Endothelial cell (in vitro differentiated cells): Measurements from ENCODE around the gene CUL4B. TPM values are rescaled to one million over a fixed set of nuclear protein-coding genes. Genes with fewer than 3 reads are reported as not detected.

ENCODE experiments used
- DNase-seq: peaks from one replicate; pipeline ENCODE4 v3.0.0; 2021; ENCODE audit warnings: low spot score
- H3K27ac Mint-ChIP-seq: one replicate; pipeline ENCODE4 v1.8.0; 2021; ENCODE audit warnings: mixed read lengths, inconsistent platforms; ENCODE audit not compliant: unreplicated experiment
- H3K27me3 Mint-ChIP-seq: one replicate; pipeline ENCODE4 v1.8.0; 2021; ENCODE audit warnings: mild to moderate bottlenecking, moderate library complexity, mixed read lengths, inconsistent platforms; ENCODE audit not compliant: unreplicated experiment
- H3K36me3 Mint-ChIP-seq: one replicate; pipeline ENCODE4 v1.8.0; 2021; ENCODE audit warnings: mild to moderate bottlenecking, low read depth, mixed read lengths, inconsistent platforms; ENCODE audit not compliant: unreplicated experiment
- H3K4me1 Mint-ChIP-seq: one replicate; pipeline ENCODE4 v1.8.0; 2021; ENCODE audit warnings: mild to moderate bottlenecking, mixed read lengths, inconsistent platforms; ENCODE audit not compliant: unreplicated experiment
- H3K4me3 Mint-ChIP-seq: one replicate; pipeline ENCODE4 v1.8.0; 2021; ENCODE audit warnings: mild to moderate bottlenecking, mixed read lengths, inconsistent platforms; ENCODE audit not compliant: unreplicated experiment
- H3K9me3 Mint-ChIP-seq: one replicate; pipeline ENCODE4 v1.8.0; 2021; ENCODE audit warnings: mixed read lengths, inconsistent platforms; ENCODE audit not compliant: unreplicated experiment
- total RNA-seq: library from RNA; stranded (reverse); fragmentation: NEBNext Ultra II Directional; extraction: Animal tissue kit (Norgen Biotek cat#: 25700); gene quantifications from one replicate; pipeline ENCODE4 v1.2.1, GENCODE V29; 2021; ENCODE audit not compliant: unreplicated experiment
- TF ChIP-seq, protein P1 (sequence below): fragments of 200-600 bp; sonication (generic); IDR thresholded peaks from one replicate; pipeline ENCODE4 v1.5.0; 2021; ENCODE audit warnings: antibody characterized with exemption; ENCODE audit not compliant: unreplicated experiment

CUL4B gene
- total RNA-seq, 1 donor from 2014 or later: 44.3 TPM

DNA sequence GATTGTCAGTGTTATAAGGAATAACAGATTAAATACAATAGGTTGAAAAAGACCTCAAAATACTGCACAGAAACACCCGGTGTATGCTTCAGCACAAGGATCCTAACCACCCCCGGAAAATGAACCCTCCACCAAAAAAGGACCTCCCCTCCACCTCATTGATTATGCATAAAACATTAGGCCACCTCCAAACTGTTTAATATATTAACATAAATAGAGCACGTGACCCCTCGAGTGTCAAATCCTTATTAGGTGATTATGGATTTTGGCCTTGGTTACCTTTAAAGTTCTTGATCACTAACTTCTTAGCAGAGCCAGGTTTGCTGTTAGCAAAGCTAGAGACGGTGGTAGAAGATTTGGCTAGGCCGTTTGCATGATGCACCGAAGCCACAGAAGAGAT is 958 bp downstream of the CUL4B start:
- no peak for DNase-seq
- Mint-ChIP-seq H3K27ac (peak overlapping the region; percentile 61), H3K9me3 (no peaks in the 10 kb centered on the region), H3K4me1 (peaks cover 15% of the 10 kb centered on the region), H3K36me3 (no peaks in the 10 kb centered on the region), H3K27me3 (peaks cover 8% of the 10 kb centered on the region), H3K4me3 (peak overlapping the region; percentile 95)
- TF ChIP-seq, protein P1, sequence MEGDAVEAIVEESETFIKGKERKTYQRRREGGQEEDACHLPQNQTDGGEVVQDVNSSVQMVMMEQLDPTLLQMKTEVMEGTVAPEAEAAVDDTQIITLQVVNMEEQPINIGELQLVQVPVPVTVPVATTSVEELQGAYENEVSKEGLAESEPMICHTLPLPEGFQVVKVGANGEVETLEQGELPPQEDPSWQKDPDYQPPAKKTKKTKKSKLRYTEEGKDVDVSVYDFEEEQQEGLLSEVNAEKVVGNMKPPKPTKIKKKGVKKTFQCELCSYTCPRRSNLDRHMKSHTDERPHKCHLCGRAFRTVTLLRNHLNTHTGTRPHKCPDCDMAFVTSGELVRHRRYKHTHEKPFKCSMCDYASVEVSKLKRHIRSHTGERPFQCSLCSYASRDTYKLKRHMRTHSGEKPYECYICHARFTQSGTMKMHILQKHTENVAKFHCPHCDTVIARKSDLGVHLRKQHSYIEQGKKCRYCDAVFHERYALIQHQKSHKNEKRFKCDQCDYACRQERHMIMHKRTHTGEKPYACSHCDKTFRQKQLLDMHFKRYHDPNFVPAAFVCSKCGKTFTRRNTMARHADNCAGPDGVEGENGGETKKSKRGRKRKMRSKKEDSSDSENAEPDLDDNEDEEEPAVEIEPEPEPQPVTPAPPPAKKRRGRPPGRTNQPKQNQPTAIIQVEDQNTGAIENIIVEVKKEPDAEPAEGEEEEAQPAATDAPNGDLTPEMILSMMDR: no peak

DNA sequence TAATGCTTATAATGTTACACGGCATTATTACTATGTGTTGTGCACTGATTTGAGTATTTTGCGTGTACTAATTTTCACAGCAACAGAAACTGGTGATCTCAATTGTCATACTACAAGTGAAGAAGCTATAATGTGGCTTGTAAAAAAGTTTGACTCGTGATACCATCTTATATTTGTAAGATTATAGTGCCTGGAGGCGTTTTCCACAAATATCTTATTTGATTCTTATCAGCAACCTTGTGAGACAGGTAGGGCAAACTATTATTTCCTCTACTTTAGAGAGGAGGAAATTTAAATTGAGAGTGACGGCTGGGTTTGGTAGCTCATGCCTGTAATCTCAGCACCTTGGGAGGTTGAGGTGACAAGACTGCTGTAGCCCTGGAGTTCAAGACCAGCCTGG is 4.5 kb downstream of the CUL4B start:
- no peaks in the 10 kb centered on the region for H3K36me3 Mint-ChIP-seq
- no peaks in the 10 kb centered on the region for H3K9me3 Mint-ChIP-seq
- peaks cover 2% of the 10 kb centered on the region for H3K27me3 Mint-ChIP-seq
- TF ChIP-seq, protein P1: no peak
- H3K27ac Mint-ChIP-seq: no peak overlapping the region
- no peak for DNase-seq
- no peak overlapping the region for H3K4me3 Mint-ChIP-seq
- peaks cover 3% of the 10 kb centered on the region for H3K4me1 Mint-ChIP-seq

DNA sequence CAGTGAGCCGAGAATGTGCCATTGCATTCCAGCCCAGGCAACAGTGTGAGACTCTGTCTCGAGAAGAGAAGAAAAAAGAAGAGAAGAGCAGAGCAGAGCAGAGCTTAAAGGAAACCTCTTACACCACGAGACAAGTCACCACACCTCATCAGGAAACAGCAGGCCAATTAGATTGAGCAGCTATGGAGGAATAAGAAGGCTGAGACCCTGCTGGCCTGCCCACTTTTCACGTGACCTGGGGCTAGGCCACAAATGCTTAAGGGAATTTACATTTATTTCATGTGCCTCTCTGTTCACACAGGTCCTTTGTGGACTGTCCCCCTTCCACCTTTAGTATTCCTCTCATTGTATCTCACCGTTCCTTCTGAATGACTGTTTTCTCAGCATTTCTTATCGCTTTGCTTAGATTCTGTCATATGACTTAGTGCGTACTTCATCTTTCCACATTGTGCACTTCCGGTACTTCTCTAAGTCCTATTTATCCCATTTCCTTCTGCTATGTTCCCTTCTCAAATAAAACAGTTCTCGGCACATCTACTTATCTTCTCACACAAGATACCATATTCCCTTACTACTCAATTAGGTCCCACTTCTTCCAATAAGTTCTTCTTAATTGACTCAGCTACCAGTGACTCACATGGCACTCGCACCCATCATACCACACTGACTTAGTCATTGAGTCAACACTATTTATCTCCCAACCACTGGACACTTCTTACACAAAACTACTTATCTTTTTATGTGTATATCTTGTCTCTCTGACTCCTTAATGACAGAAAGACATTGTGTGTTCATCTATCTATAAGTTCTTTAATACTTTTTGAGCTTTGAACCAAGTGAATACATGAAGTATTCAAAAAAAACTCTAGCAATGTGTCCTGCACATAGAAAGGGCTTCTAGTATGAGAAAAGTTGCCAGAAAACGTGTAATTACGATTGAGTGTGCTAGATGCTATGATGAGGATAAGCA is 11.0 kb downstream of the CUL4B start:
- Mint-ChIP-seq H3K9me3 (no peaks in the 10 kb centered on the region), H3K4me1 (no peaks in the 10 kb centered on the region), H3K4me3 (no peak overlapping the region), H3K36me3 (peaks cover 4% of the 10 kb centered on the region), H3K27ac (no peak overlapping the region), H3K27me3 (no peaks in the 10 kb centered on the region)
- TF ChIP-seq, protein P1: no peak
- no peak for DNase-seq

DNA sequence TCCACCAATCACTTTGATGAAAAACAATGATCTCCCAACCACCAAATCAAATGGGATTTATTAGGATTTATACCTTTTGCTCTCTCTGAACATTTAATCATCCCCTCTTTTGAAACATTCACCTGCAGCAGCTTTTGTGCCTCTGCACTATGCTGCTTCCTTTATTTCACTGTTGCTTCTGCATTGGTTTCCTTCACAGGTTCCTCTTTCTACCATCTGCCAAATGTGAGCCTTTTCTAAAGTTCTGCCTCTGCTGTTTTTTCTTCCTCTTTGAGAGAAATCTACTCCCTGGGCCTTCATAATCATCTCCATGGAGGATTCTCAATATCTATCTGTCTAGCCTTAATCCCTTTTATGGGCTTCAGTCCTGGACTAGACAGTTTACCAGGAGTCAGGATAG is 24.7 kb downstream of the CUL4B start:
- H3K27ac Mint-ChIP-seq: no peak overlapping the region
- no peak for DNase-seq
- H3K36me3 Mint-ChIP-seq: peaks cover 13% of the 10 kb centered on the region
- no peaks in the 10 kb centered on the region for H3K9me3 Mint-ChIP-seq
- TF ChIP-seq, protein P1: no peak
- no peaks in the 10 kb centered on the region for H3K4me1 Mint-ChIP-seq
- H3K4me3 Mint-ChIP-seq: no peak overlapping the region
- no peaks in the 10 kb centered on the region for H3K27me3 Mint-ChIP-seq
